Gastroesophageal sphincter (tissue), 3 donors: Measurements from ENCODE around the gene ADAMTS7.

ENCODE experiments used
- CTCF ChIP-seq, 4 experiments: fragments of 200-600 bp in 2 of 4; fragments of 450-650 bp in 2 of 4; sonication (generic) in 1 of 4; IDR thresholded peaks; one replicate each; pipeline ENCODE4 v1.5.1; 2017 to 2019; ENCODE audit warnings: antibody characterized with exemption in 4 of 4, mild to moderate bottlenecking in 2 of 4, moderate library complexity in 2 of 4
- POLR2A ChIP-seq, 2 donors: fragments of 450-650 bp; IDR thresholded peaks; one replicate each; pipeline ENCODE4 v1.6.1; 2017; ENCODE audit warnings: antibody characterized with exemption in 2 of 2, mild to moderate bottlenecking in 2 of 2, moderate library complexity in 1 of 2

DNA sequence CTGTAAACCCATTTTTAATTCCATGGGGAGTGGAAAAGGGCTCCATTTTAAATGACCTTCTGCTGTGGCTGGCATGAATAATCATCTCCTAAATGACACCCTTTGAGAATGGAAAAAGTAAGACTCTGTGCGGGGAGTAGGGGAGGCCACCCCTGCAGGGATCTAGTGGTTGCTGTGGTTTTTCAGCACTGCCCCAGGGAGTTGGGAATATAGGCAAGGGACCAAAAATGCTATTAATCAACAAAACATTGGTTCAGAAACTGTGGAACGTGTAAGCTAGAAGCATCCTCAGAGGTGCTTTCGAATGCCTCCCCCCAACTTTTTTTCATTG, 30.1 kb upstream of the ADAMTS7 start:
- no peak for TF ChIP-seq CTCF (IDR thresholded peaks at IDR 0.05)
- TF ChIP-seq POLR2A (IDR thresholded peaks at IDR 0.05), result no peak
